ENCODE data around the gene LAMA3.

GRCh38 chr18:23835506-23835905 lies 146.3 kb downstream of the LAMA3 start:
- TF ChIP-seq POLR2A (IDR thresholded peaks at IDR 0.05) (no peak), CTCF (IDR thresholded peaks at IDR 0.05 in 8 of 11, conservative IDR thresholded peaks at IDR 0.05 in 3 of 11) (no peak), POLR2AphosphoS5 (IDR thresholded peaks at IDR 0.05) (no peak)

All from spleen (tissue), 7 donors.